ENCODE data around the gene PRMT5. TPM values are rescaled to one million over a fixed set of nuclear protein-coding genes. Genes with fewer than 3 reads are reported as not detected.

The PRMT5 gene
- total and polyA plus RNA-seq, 3 experiments from 2014 or later: 41.3 to 200 (median 191) TPM

- H3K9me3 Mint-ChIP-seq: no peaks in the 10 kb centered on the region
- CTCF ChIA-PET: interaction anchor here (0.6 to 10.6 kb wide), 8 partner anchors 14 to 317 kb away, joined by 3 to 110 read pairs (median 10); partner anchors contain the start of gene LRP10
Measured at GRCh38 chr14:22887260-22887989, 41.8 kb downstream of the PRMT5 start.

GRCh38 chr14:22886500-22887259, 42.5 kb downstream of the PRMT5 start:
- ChIA-PET POLR2A (interaction anchor here (0.6 to 2.8 kb wide), 10 partner anchors 15 to 1138 kb away, joined by 3 to 17 read pairs (median 3); partner anchors contain the start of genes DAD1, HAUS4, LRP10 and RBM23), CTCF (interaction anchor here (0.6 to 10.6 kb wide), 16 partner anchors 9 to 326 kb away, joined by 3 to 110 read pairs (median 5); partner anchors contain the start of genes LRP10 and OXA1L)
- Histone ChIP-seq H3K4me1 (ENCODE audit: insufficient read depth, low read length) (peaks cover 55% of the 10 kb centered on the region), H3K4me3 (ENCODE audit: low read length) (peak overlapping the region; percentile 78), H3K27me3 (ENCODE audit: insufficient read depth, low read length, poor library complexity, severe bottlenecking) (no peaks in the 10 kb centered on the region), H3K27ac (ENCODE audit: low read depth, low read length) (peak overlapping the region; percentile 76), H3K36me3 (ENCODE audit: insufficient read depth, low read length) (no peaks in the 10 kb centered on the region), H3K9me3 (ENCODE audit: low read length) (no peaks in the 10 kb centered on the region)
- Mint-ChIP-seq H3K36me3 (peaks cover 0 to 2% (median 0%) of the 10 kb centered on the region in 3 donors), H3K27me3 (peaks cover 0 to 1% of the 10 kb centered on the region in 2 donors), H3K9me3 (no peaks in the 10 kb centered on the region), H3K4me3 (peak overlapping the region; percentile 82 to 93 (median 87)), H3K27ac (peak overlapping the region; percentile 66 to 94 (median 86)), H3K4me1 (peaks cover 29 to 65% (median 39%) of the 10 kb centered on the region in 3 donors)
- DNase-seq: peak; percentile 54 to 78 (median 69)

More at GRCh38 chr14:22887260-22887989, 41.8 kb downstream of the PRMT5 start:
- Mint-ChIP-seq H3K27me3 (peaks cover 0 to 1% of the 10 kb centered on the region in 2 donors), H3K36me3 (peaks cover 0 to 3% (median 0%) of the 10 kb centered on the region in 3 donors), H3K4me3 (peak overlapping the region; percentile 82 to 93 (median 87)), H3K27ac (peak overlapping the region; percentile 68 to 94 (median 86)), H3K4me1 (peaks cover 29 to 61% (median 37%) of the 10 kb centered on the region in 3 donors)
- Histone ChIP-seq H3K27ac (ENCODE audit: low read depth, low read length) (peak overlapping the region; percentile 76), H3K4me3 (ENCODE audit: low read length) (peak overlapping the region; percentile 78), H3K4me1 (ENCODE audit: insufficient read depth, low read length) (peaks cover 55% of the 10 kb centered on the region), H3K27me3 (ENCODE audit: insufficient read depth, low read length, poor library complexity, severe bottlenecking) (no peaks in the 10 kb centered on the region), H3K36me3 (ENCODE audit: insufficient read depth, low read length) (no peaks in the 10 kb centered on the region), H3K9me3 (ENCODE audit: low read length) (no peaks in the 10 kb centered on the region)
- POLR2A ChIA-PET: interaction anchor here (1.4 to 2.8 kb wide), 4 partner anchors 15 to 298 kb away, joined by 5 to 17 read pairs (median 8); partner anchors contain the start of genes DAD1, LRP10 and RBM23
- no peak for DNase-seq

GRCh38 chr14:22885975-22886374, 43.2 kb downstream of the PRMT5 start:
- Mint-ChIP-seq H3K4me1 (peaks cover 29 to 66% (median 39%) of the 10 kb centered on the region in 3 donors), H3K36me3 (peaks cover 0 to 2% (median 0%) of the 10 kb centered on the region in 3 donors), H3K27ac (peak overlapping the region in 7 of 8 donors; percentile 23 to 88 (median 69)), H3K4me3 (peak overlapping the region; percentile 69 to 93 (median 85)), H3K27me3 (peaks cover 0 to 1% of the 10 kb centered on the region in 2 donors), H3K9me3 (no peaks in the 10 kb centered on the region)
- no peaks in the 10 kb centered on the region for H3K36me3 ChIP-seq (ENCODE audit: insufficient read depth, low read length)
- peak overlapping the region; percentile 76 for H3K27ac ChIP-seq (ENCODE audit: low read depth, low read length)
- no peak for DNase-seq
- CTCF ChIA-PET: interaction anchor here (1.0 to 10.6 kb wide), 13 partner anchors 8 to 325 kb away, joined by 3 to 110 read pairs (median 6); partner anchors contain the start of genes LRP10 and OXA1L
- H3K4me3 ChIP-seq (ENCODE audit: low read length): peak overlapping the region; percentile 39
- H3K9me3 ChIP-seq (ENCODE audit: low read length): no peaks in the 10 kb centered on the region
- H3K4me1 ChIP-seq (ENCODE audit: insufficient read depth, low read length): peaks cover 55% of the 10 kb centered on the region
- POLR2A ChIA-PET: interaction anchor here (0.5 to 2.8 kb wide), 10 partner anchors 14 to 1137 kb away, joined by 3 to 17 read pairs (median 3); partner anchors contain the start of genes DAD1, HAUS4, LRP10 and RBM23
- H3K27me3 ChIP-seq (ENCODE audit: insufficient read depth, low read length, poor library complexity, severe bottlenecking): no peaks in the 10 kb centered on the region

- no peak for DNase-seq
- ChIA-PET CTCF (interaction anchor here (1.0 to 10.6 kb wide), 9 partner anchors 7 to 119 kb away, joined by 3 to 110 read pairs (median 6); partner anchors contain the start of genes AJUBA, LRP10 and OXA1L), POLR2A (interaction anchor here (2.6 kb wide), 1 partner anchor 13 kb away, joined by 17 read pairs; the partner anchor contains the start of gene LRP10)
- Histone ChIP-seq H3K36me3 (ENCODE audit: insufficient read depth, low read length) (no peaks in the 10 kb centered on the region), H3K4me1 (ENCODE audit: insufficient read depth, low read length) (peaks cover 49% of the 10 kb centered on the region), H3K27me3 (ENCODE audit: insufficient read depth, low read length, poor library complexity, severe bottlenecking) (no peaks in the 10 kb centered on the region), H3K27ac (ENCODE audit: low read depth, low read length) (no peak overlapping the region), H3K4me3 (ENCODE audit: low read length) (no peak overlapping the region), H3K9me3 (ENCODE audit: low read length) (no peaks in the 10 kb centered on the region)
- Mint-ChIP-seq H3K4me3 (peak overlapping the region in 5 of 7 donors; percentile 20 to 70 (median 32)), H3K4me1 (peaks cover 29 to 59% (median 37%) of the 10 kb centered on the region in 3 donors), H3K27me3 (peaks cover 0 to 1% of the 10 kb centered on the region in 2 donors), H3K9me3 (no peaks in the 10 kb centered on the region), H3K36me3 (peaks cover 0 to 2% (median 0%) of the 10 kb centered on the region in 3 donors), H3K27ac (peak overlapping the region in 3 of 8 donors; percentile 27 to 88 (median 83))
Measured at GRCh38 chr14:22884738-22885523, 44.2 kb downstream of the PRMT5 start.

GRCh38 chr14:22884076-22884737, 45.0 kb downstream of the PRMT5 start:
- DNase-seq: no peak
- Histone ChIP-seq H3K27ac (ENCODE audit: low read depth, low read length) (no peak overlapping the region), H3K4me1 (ENCODE audit: insufficient read depth, low read length) (peaks cover 42% of the 10 kb centered on the region), H3K36me3 (ENCODE audit: insufficient read depth, low read length) (no peaks in the 10 kb centered on the region), H3K9me3 (ENCODE audit: low read length) (no peaks in the 10 kb centered on the region), H3K4me3 (ENCODE audit: low read length) (no peak overlapping the region), H3K27me3 (ENCODE audit: insufficient read depth, low read length, poor library complexity, severe bottlenecking) (no peaks in the 10 kb centered on the region)
- peaks cover 0 to 8% (median 0%) of the 10 kb centered on the region in 3 donors for H3K36me3 Mint-ChIP-seq
- no peaks in the 10 kb centered on the region for H3K9me3 Mint-ChIP-seq
- H3K4me1 Mint-ChIP-seq: peaks cover 29 to 58% (median 34%) of the 10 kb centered on the region in 3 donors
- POLR2A ChIA-PET: interaction anchor here (0.9 to 2.6 kb wide), 2 partner anchors 12 to 54 kb away, joined by 4 to 17 read pairs; partner anchors contain the start of genes LRP10 and MRPL52
- peak overlapping the region in 4 of 7 donors; percentile 6 to 70 (median 14) for H3K4me3 Mint-ChIP-seq
- H3K27me3 Mint-ChIP-seq: peaks cover 0 to 1% of the 10 kb centered on the region in 2 donors
- CTCF ChIA-PET: interaction anchor here (0.8 to 10.6 kb wide), 6 partner anchors 12 to 98 kb away, joined by 3 to 110 read pairs (median 6); partner anchors contain the start of genes AJUBA and LRP10
- peak overlapping the region in 5 of 8 donors; percentile 43 to 88 (median 52) for H3K27ac Mint-ChIP-seq

GRCh38 chr14:22883173-22883976, 45.8 kb downstream of the PRMT5 start, which contains the start of gene REM2:
TSS of gene REM2 (plus strand) at chr14:22883222. CDS start at chr14:22883288, 66 bp downstream.
- ChIA-PET POLR2A (interaction anchor here (0.8 to 1.7 kb wide), 5 partner anchors 11 to 53 kb away, joined by 3 to 4 read pairs (median 3); partner anchors contain the start of genes LRP10, MRPL52 and RBM23), CTCF (interaction anchor here (0.8 to 10.6 kb wide), 7 partner anchors 12 to 59 kb away, joined by 3 to 110 read pairs (median 7); partner anchors contain the start of genes LRP10 and RBM23)
- Mint-ChIP-seq H3K4me3 (peak within 1 kb of the TSS in 2 of 7 donors; percentile 6 to 8), H3K27ac (peak within 1 kb of the TSS in 7 of 8 donors; percentile 8 to 95 (median 52)), H3K9me3 (no peaks in the 10 kb centered on the region), H3K36me3 (peaks cover 0 to 17% (median 2%) of the 10 kb centered on the region in 3 donors), H3K4me1 (peaks cover 26 to 53% (median 31%) of the 10 kb centered on the region in 3 donors), H3K27me3 (peaks cover 0 to 1% of the 10 kb centered on the region in 2 donors)
- Histone ChIP-seq H3K27ac (ENCODE audit: low read depth, low read length) (no peak within 1 kb of the TSS), H3K4me1 (ENCODE audit: insufficient read depth, low read length) (peaks cover 35% of the 10 kb centered on the region), H3K4me3 (ENCODE audit: low read length) (no peak within 1 kb of the TSS), H3K36me3 (ENCODE audit: insufficient read depth, low read length) (peaks cover 2% of the 10 kb centered on the region), H3K9me3 (ENCODE audit: low read length) (no peaks in the 10 kb centered on the region), H3K27me3 (ENCODE audit: insufficient read depth, low read length, poor library complexity, severe bottlenecking) (no peaks in the 10 kb centered on the region)
- no peak for DNase-seq

All from CD8-positive, alpha-beta memory T cell (primary cell).